Suprapubic skin (tissue), 4 donors: Measurements from ENCODE around the gene GMPPB.

Source experiments
- CTCF ChIP-seq, 2 donors: fragments of 200-600 bp in 1 of 2; fragments of 450-650 bp in 1 of 2; sonication (generic) in 1 of 2; IDR thresholded peaks; one replicate each; pipeline ENCODE4 v1.5.1; 2016 to 2019; ENCODE audit warnings: antibody characterized with exemption in 2 of 2, mild to moderate bottlenecking in 1 of 2, moderate library complexity in 1 of 2
- POLR2A ChIP-seq, 2 donors: fragments of 450-650 bp; IDR thresholded peaks; one replicate each; pipeline ENCODE4 v1.6.1; 2017; ENCODE audit warnings: antibody characterized with exemption in 2 of 2, mild to moderate bottlenecking in 2 of 2, moderate library complexity in 2 of 2
- POLR2AphosphoS5 ChIP-seq, 3 donors: sonication (generic); formaldehyde crosslinking; IDR thresholded peaks; one replicate each; pipeline ENCODE4 v1.6.1; 2017; ENCODE audit warnings: antibody characterized with exemption in 3 of 3

- TF ChIP-seq CTCF (IDR thresholded peaks at IDR 0.05) = no peak
- TF ChIP-seq POLR2A (IDR thresholded peaks at IDR 0.05) = no peak
- TF ChIP-seq POLR2AphosphoS5 (IDR thresholded peaks at IDR 0.05) = no peak
Measured at GRCh38 chr3:49747792-49748480, 24.2 kb upstream of the GMPPB start.
